A673 (cell line): ENCODE measurements around the gene TDP2. TPM values are rescaled to one million over a fixed set of nuclear protein-coding genes. Genes with fewer than 3 reads are reported as not detected.

Experiments
- BruUV-seq: library from RNA; stranded (reverse); fragments of 400-500 nt; replicated peaks from 2 replicates; lab custom pipeline; 2021; lab: Mats Ljungman, UMichigan
- CTCF ChIA-PET: fragments of 300-600 bp; sonication (Branson Sonifier 250); formaldehyde crosslinking; loops from one replicate; lab custom pipeline; 2022; ENCODE audit warnings: antibody characterized with exemption; lab: Charles Lee
- POLR2A ChIA-PET: fragments of 300-600 bp; sonication (Branson Sonifier 250); formaldehyde crosslinking; loops from one replicate; lab custom pipeline; 2022; ENCODE audit warnings: antibody characterized with exemption; ENCODE audit not compliant: low non-redundant PET; lab: Charles Lee
- DNase-seq: peaks from one replicate; pipeline ENCODE4 v3.0.0-alpha.2; 2015; ENCODE audit warnings: low spot score
- H3K27ac ChIP-seq: fragments of 200-600 bp; sonication (generic); 2 replicates; pipeline ENCODE4 v1.5.1; 2016; ENCODE audit warnings: mixed run types, low read depth, mild to moderate bottlenecking, mixed read lengths, antibody characterized with exemption, low read length; ENCODE audit not compliant: poor library complexity, severe bottlenecking
- H3K27me3 ChIP-seq: fragments of 200-600 bp; sonication (generic); replicated peaks from 2 replicates; pipeline ENCODE4 v1.6.1; 2017; ENCODE audit warnings: mixed run types, low read depth, mild to moderate bottlenecking, mixed read lengths, antibody characterized with exemption, low read length; ENCODE audit not compliant: insufficient read depth, poor library complexity
- H3K36me3 ChIP-seq: fragments of 200-600 bp; sonication (generic); 2 replicates; pipeline ENCODE4 v1.6.1; 2016; ENCODE audit warnings: mixed run types, mild to moderate bottlenecking, mixed read lengths, antibody characterized with exemption, low read length; ENCODE audit not compliant: insufficient read depth, poor library complexity, severe bottlenecking
- H3K4me1 ChIP-seq: fragments of 200-600 bp; sonication (generic); 2 replicates; pipeline ENCODE4 v1.6.1; 2017; ENCODE audit warnings: mixed run types, mild to moderate bottlenecking, mixed read lengths, antibody characterized with exemption, low read length; ENCODE audit not compliant: insufficient read depth, poor library complexity, severe bottlenecking
- H3K4me3 ChIP-seq: fragments of 200-600 bp; sonication (generic); 2 replicates; pipeline ENCODE4 v1.5.1; 2016; ENCODE audit warnings: low read depth, mixed run types, mild to moderate bottlenecking, mixed read lengths, low read length; ENCODE audit not compliant: poor library complexity, severe bottlenecking
- H3K9me3 ChIP-seq: fragments of 200-600 bp; sonication (generic); 2 replicates; pipeline ENCODE4 v1.6.1; 2016; ENCODE audit warnings: mixed run types, low read depth, mild to moderate bottlenecking, mixed read lengths, antibody characterized with exemption, low read length; ENCODE audit not compliant: poor library complexity, severe bottlenecking
- CTCF ChIP-seq: fragments of 300-800, 200-600 bp; sonication (generic); conservative IDR thresholded peaks from 2 replicates; pipeline ENCODE4 v1.5.1; 2017; ENCODE audit warnings: low read depth, mild to moderate bottlenecking, antibody characterized with exemption, low read length, moderate library complexity, mixed read lengths
- EZH2 ChIP-seq: fragments of 200-600 bp; sonication (generic); IDR thresholded peaks from 2 replicates; pipeline ENCODE4 v1.6.1; 2017; ENCODE audit warnings: borderline replicate concordance, low read depth, mild to moderate bottlenecking, mixed read lengths, antibody characterized with exemption, low read length; ENCODE audit not compliant: poor library complexity, severe bottlenecking
- intact Hi-C: fragments of 100-400 bp; cut with micrococcal nuclease; formaldehyde crosslinking; loops from one replicate; pipeline ENCODE4 v1.10.0; 2022; ENCODE audit not compliant: unreplicated experiment
- total RNA-seq: library from RNA; stranded (reverse); gene quantifications from 2 replicates; pipeline ENCODE4 v1.2.3, GENCODE V29; 2021

Gene TDP2
- total RNA-seq, 1 experiment from 2014 or later = 34.9 TPM

DNA sequence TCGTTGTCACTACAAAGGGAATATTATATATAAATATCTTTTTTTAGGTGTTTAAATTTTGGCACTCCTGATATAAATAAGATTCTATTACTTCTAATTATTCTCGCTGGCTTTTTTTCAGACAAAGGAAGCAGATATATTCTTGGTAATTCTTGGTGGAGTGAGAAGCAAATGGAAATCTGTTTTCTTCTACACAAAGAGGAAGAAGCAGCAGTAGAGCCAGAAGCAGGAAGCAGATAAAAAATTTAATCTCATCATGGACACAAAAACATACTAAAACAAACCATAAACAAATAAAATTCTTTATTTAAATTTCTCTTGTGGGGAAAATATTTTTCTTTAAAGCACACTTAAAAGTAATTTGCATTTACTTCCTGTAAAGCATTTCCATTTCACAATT is 17.0 kb downstream of the TDP2 start:
- H3K36me3 ChIP-seq = peaks cover 32% of the 10 kb centered on the region
- no peaks in the 10 kb centered on the region for H3K27me3 ChIP-seq
- no peak overlapping the region for H3K27ac ChIP-seq
- BruUV-seq = no TSS peak
- no peak for DNase-seq
- ChIA-PET POLR2A (interaction anchor here (0.5 kb wide), 1 partner anchor 17 kb away, joined by 3 read pairs; the partner anchor contains the start of genes ACOT13 and TDP2), CTCF (no interaction called here)
- peaks cover 19% of the 10 kb centered on the region for H3K4me1 ChIP-seq
- no peaks in the 10 kb centered on the region for H3K9me3 ChIP-seq
- intact Hi-C loops = no loop called here
- TF ChIP-seq EZH2 (no peak), CTCF (no peak)
- no peak overlapping the region for H3K4me3 ChIP-seq

DNA sequence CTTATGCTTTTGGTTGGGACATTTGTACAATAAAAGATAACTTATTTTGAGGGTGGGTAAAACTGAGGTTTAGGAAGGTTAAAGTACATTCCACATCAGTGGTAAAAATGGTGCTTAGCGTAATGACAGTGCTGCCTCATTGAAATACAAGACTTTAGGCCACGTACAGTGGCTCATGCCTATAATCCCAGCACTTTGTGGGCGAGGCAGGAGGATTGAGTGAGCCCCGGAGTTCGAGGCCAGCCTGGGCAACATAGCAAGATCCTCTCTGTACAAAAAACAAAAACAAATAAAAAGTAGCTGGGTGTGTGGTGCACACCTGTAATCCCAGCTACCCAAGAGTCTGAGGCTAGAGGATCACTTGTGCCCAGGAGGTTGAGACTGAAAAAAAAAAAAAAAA is 18.4 kb downstream of the TDP2 start:
- TF ChIP-seq CTCF (no peak), EZH2 (no peak)
- DNase-seq = no peak
- no peak overlapping the region for H3K27ac ChIP-seq
- intact Hi-C loops = no loop called here
- peaks cover 19% of the 10 kb centered on the region for H3K4me1 ChIP-seq
- H3K36me3 ChIP-seq = peaks cover 19% of the 10 kb centered on the region
- ChIA-PET CTCF (no interaction called here), POLR2A (no interaction called here)
- H3K4me3 ChIP-seq = no peak overlapping the region
- H3K27me3 ChIP-seq = no peaks in the 10 kb centered on the region
- no TSS peak for BruUV-seq
- H3K9me3 ChIP-seq = no peaks in the 10 kb centered on the region

GRCh38 chr6:24646771-24647170 is 19.9 kb downstream of the TDP2 start:
- H3K36me3 ChIP-seq = peaks cover 6% of the 10 kb centered on the region
- peaks cover 19% of the 10 kb centered on the region for H3K4me1 ChIP-seq
- H3K9me3 ChIP-seq = no peaks in the 10 kb centered on the region
- no peaks in the 10 kb centered on the region for H3K27me3 ChIP-seq
- BruUV-seq = no TSS peak
- no peak for TF ChIP-seq EZH2
- no peak for TF ChIP-seq CTCF
- POLR2A ChIA-PET = no interaction called here
- CTCF ChIA-PET = no interaction called here
- H3K27ac ChIP-seq = no peak overlapping the region
- no peak overlapping the region for H3K4me3 ChIP-seq
- intact Hi-C loops = no loop called here
- no peak for DNase-seq
